Neural cell (in vitro differentiated cells): ENCODE results near the gene OGT. TPM values are rescaled to one million over a fixed set of nuclear protein-coding genes. Genes with fewer than 3 reads are reported as not detected.

Source experiments
- H2AFZ ChIP-seq: fragments of 200-600, 300-800 bp; sonication (generic), shearing (Covaris generic); 2 replicates; pipeline ENCODE4 v1.6.0; 2014; ENCODE audit warnings: low read depth, mild to moderate bottlenecking, antibody characterized with exemption, low read length, moderate library complexity
- H3F3A ChIP-seq: fragments of 200-600 bp; shearing (Covaris generic); 2 replicates; pipeline ENCODE4 v1.6.1; 2016; ENCODE audit warnings: mild to moderate bottlenecking, moderate library complexity, mixed read lengths, antibody characterized with exemption, low read length; ENCODE audit not compliant: insufficient read depth, poor library complexity, severe bottlenecking
- H3K27ac ChIP-seq: fragments of 200-600, 300-800 bp; sonication (generic), shearing (Covaris generic); 2 replicates; pipeline ENCODE4 v1.5.1; 2014; ENCODE audit warnings: mild to moderate bottlenecking, low read length, moderate library complexity
- H3K27me3 ChIP-seq: fragments of 300-800, 200-600 bp; sonication (generic), shearing (Covaris generic); 2 replicates; pipeline ENCODE4 v1.6.0; 2014; ENCODE audit warnings: mild to moderate bottlenecking, low read depth, low read length, moderate library complexity; ENCODE audit not compliant: insufficient read depth
- H3K36me3 ChIP-seq: fragments of 300-800, 200-600 bp; sonication (generic), shearing (Covaris generic); 2 replicates; pipeline ENCODE4 v1.5.1; 2014; ENCODE audit warnings: mild to moderate bottlenecking, antibody characterized with exemption, low read length, moderate library complexity; ENCODE audit not compliant: insufficient read depth
- H3K4me2 ChIP-seq: fragments of 300-800, 200-600 bp; sonication (generic), shearing (Covaris generic); 2 replicates; pipeline ENCODE4 v1.6.0; 2014; ENCODE audit warnings: mild to moderate bottlenecking, low read length
- H3K4me3 ChIP-seq: fragments of 300-800, 200-600 bp; sonication (generic), shearing (Covaris generic); 2 replicates; pipeline ENCODE4 v1.5.1; 2014; ENCODE audit warnings: mild to moderate bottlenecking, low read length, moderate library complexity
- H3K79me2 ChIP-seq: fragments of 200-600 bp; shearing (Covaris generic); replicated peaks from 2 replicates; pipeline ENCODE4 v1.6.0; 2014; ENCODE audit warnings: mild to moderate bottlenecking, low read length, moderate library complexity; ENCODE audit not compliant: insufficient read depth
- H3K9ac ChIP-seq: fragments of 300-800, 200-600 bp; sonication (generic), shearing (Covaris generic); 2 replicates; pipeline ENCODE4 v1.6.1; 2016; ENCODE audit warnings: mild to moderate bottlenecking, low read length, mixed read lengths
- H3K9me2 ChIP-seq: fragments of 200-600 bp; shearing (Covaris generic); 2 replicates; pipeline ENCODE4 v1.6.1; 2016; ENCODE audit warnings: mild to moderate bottlenecking, low read length, mixed read lengths; ENCODE audit not compliant: insufficient read depth
- H3K9me3 ChIP-seq: fragments of 200-600, 300-800 bp; sonication (generic), shearing (Covaris generic); 2 replicates; pipeline ENCODE4 v1.6.1; 2016; ENCODE audit warnings: mild to moderate bottlenecking, mixed run types, low read length, moderate library complexity, mixed read lengths
- H4K20me1 ChIP-seq: fragments of 200-600 bp; shearing (Covaris generic); 2 replicates; pipeline ENCODE4 v1.6.1; 2016; ENCODE audit warnings: mild to moderate bottlenecking, mixed run types; ENCODE audit not compliant: insufficient read depth
- EP300 ChIP-seq: fragments of 450-650 bp; conservative IDR thresholded peaks from 2 replicates; pipeline ENCODE4 v1.6.1; 2014; ENCODE audit warnings: antibody characterized with exemption, mild to moderate bottlenecking, moderate library complexity; ENCODE audit not compliant: poor library complexity, severe bottlenecking
- EZH2 ChIP-seq: fragments of 200-600, 300-800 bp; shearing (Covaris generic), sonication (generic); IDR thresholded peaks from 2 replicates; pipeline ENCODE4 v1.6.1; 2014; ENCODE audit warnings: antibody characterized with exemption, low read length, borderline replicate concordance, mild to moderate bottlenecking; ENCODE audit not compliant: insufficient read depth, poor library complexity, severe bottlenecking
- MXI1 ChIP-seq: fragments of 450-650 bp; conservative IDR thresholded peaks from 2 replicates; pipeline ENCODE4 v1.6.1; 2014; ENCODE audit warnings: antibody characterized with exemption, mild to moderate bottlenecking; ENCODE audit not compliant: poor library complexity, severe bottlenecking
- POLR2AphosphoS5 ChIP-seq: IDR thresholded peaks from 2 replicates; pipeline ENCODE4 v1.6.1; 2012
- RAD21 ChIP-seq: fragments of 450-650 bp; conservative IDR thresholded peaks from 2 replicates; pipeline ENCODE4 v1.6.1; 2014; ENCODE audit warnings: antibody characterized with exemption, mild to moderate bottlenecking, moderate library complexity
- SMC3 ChIP-seq: fragments of 450-650 bp; conservative IDR thresholded peaks from 2 replicates; pipeline ENCODE4 v1.6.1; 2014; ENCODE audit warnings: antibody characterized with exemption, mild to moderate bottlenecking, moderate library complexity; ENCODE audit not compliant: poor library complexity
- TAF1 ChIP-seq: IDR thresholded peaks from 2 replicates; pipeline ENCODE4 v1.6.1; 2012; ENCODE audit warnings: low read depth
- polyA plus RNA-seq: library from polyadenylated mRNA; depleted of rRNA; stranded (reverse); fragments of >200 nt; gene quantifications from 2 replicates; pipeline ENCODE4 v1.2.3, GENCODE V29; 2014
- TF ChIP-seq, protein P1 (sequence below): fragments of 450-650 bp; IDR thresholded peaks from 2 replicates; pipeline ENCODE4 v1.5.1; 2014; ENCODE audit warnings: antibody characterized with exemption, mild to moderate bottlenecking, moderate library complexity; ENCODE audit not compliant: poor library complexity, severe bottlenecking
- TF ChIP-seq, protein P2 (sequence below): IDR thresholded peaks from 2 replicates; pipeline ENCODE4 v1.6.1; 2012; ENCODE audit warnings: borderline replicate concordance

Gene OGT
- polyA plus RNA-seq, 1 donor from 2014 or later: 340 TPM

DNA sequence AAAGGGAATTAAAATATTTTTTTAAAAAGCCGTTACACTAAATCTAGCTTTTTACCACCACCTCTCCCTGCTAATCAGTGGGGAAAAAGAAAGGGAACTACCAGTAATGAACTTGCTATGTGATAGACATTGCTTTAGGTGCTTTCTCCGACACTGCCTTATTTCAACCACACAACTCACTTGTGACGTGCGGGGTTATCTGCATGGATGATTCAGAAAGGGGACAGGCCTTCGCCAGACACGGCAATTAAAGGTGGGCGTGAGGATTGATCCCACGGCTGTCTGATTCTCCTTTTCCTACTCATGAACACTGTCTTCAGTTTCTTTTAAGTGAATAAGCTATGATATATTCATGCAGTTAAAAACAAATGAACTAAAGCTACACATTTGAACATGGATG is 86.3 kb downstream of the OGT start:
- Histone ChIP-seq H3K36me3 (no peaks in the 10 kb centered on the region), H3K4me2 (no peak overlapping the region), H3K9me3 (no peaks in the 10 kb centered on the region), H3K4me3 (no peak overlapping the region), H3K27ac (no peak overlapping the region), H2AFZ (no peak overlapping the region), H3F3A (no peaks in the 10 kb centered on the region), H3K79me2 (no peaks in the 10 kb centered on the region), H3K9me2 (no peaks in the 10 kb centered on the region), H3K9ac (no peak overlapping the region), H4K20me1 (no peaks in the 10 kb centered on the region), H3K27me3 (no peaks in the 10 kb centered on the region)
- TF ChIP-seq TAF1 (no peak), SMC3 (no peak)

GRCh38 chrX:71619986-71620385 is 87.1 kb downstream of the OGT start:
- Histone ChIP-seq H2AFZ (no peak overlapping the region), H3K79me2 (no peaks in the 10 kb centered on the region), H3F3A (no peaks in the 10 kb centered on the region), H3K27ac (no peak overlapping the region), H3K9me2 (no peaks in the 10 kb centered on the region), H3K36me3 (no peaks in the 10 kb centered on the region), H3K4me3 (no peak overlapping the region), H3K9ac (no peak overlapping the region), H4K20me1 (no peaks in the 10 kb centered on the region), H3K9me3 (no peaks in the 10 kb centered on the region), H3K4me2 (no peak overlapping the region), H3K27me3 (no peaks in the 10 kb centered on the region)
- TF ChIP-seq EZH2: no peak
- TF ChIP-seq POLR2AphosphoS5: no peak
- TF ChIP-seq TAF1: no peak
- no peak for TF ChIP-seq SMC3
- TF ChIP-seq, protein P1, sequence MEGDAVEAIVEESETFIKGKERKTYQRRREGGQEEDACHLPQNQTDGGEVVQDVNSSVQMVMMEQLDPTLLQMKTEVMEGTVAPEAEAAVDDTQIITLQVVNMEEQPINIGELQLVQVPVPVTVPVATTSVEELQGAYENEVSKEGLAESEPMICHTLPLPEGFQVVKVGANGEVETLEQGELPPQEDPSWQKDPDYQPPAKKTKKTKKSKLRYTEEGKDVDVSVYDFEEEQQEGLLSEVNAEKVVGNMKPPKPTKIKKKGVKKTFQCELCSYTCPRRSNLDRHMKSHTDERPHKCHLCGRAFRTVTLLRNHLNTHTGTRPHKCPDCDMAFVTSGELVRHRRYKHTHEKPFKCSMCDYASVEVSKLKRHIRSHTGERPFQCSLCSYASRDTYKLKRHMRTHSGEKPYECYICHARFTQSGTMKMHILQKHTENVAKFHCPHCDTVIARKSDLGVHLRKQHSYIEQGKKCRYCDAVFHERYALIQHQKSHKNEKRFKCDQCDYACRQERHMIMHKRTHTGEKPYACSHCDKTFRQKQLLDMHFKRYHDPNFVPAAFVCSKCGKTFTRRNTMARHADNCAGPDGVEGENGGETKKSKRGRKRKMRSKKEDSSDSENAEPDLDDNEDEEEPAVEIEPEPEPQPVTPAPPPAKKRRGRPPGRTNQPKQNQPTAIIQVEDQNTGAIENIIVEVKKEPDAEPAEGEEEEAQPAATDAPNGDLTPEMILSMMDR: no peak
- TF ChIP-seq RAD21: no peak
- TF ChIP-seq EP300: no peak
- TF ChIP-seq, protein P2, sequence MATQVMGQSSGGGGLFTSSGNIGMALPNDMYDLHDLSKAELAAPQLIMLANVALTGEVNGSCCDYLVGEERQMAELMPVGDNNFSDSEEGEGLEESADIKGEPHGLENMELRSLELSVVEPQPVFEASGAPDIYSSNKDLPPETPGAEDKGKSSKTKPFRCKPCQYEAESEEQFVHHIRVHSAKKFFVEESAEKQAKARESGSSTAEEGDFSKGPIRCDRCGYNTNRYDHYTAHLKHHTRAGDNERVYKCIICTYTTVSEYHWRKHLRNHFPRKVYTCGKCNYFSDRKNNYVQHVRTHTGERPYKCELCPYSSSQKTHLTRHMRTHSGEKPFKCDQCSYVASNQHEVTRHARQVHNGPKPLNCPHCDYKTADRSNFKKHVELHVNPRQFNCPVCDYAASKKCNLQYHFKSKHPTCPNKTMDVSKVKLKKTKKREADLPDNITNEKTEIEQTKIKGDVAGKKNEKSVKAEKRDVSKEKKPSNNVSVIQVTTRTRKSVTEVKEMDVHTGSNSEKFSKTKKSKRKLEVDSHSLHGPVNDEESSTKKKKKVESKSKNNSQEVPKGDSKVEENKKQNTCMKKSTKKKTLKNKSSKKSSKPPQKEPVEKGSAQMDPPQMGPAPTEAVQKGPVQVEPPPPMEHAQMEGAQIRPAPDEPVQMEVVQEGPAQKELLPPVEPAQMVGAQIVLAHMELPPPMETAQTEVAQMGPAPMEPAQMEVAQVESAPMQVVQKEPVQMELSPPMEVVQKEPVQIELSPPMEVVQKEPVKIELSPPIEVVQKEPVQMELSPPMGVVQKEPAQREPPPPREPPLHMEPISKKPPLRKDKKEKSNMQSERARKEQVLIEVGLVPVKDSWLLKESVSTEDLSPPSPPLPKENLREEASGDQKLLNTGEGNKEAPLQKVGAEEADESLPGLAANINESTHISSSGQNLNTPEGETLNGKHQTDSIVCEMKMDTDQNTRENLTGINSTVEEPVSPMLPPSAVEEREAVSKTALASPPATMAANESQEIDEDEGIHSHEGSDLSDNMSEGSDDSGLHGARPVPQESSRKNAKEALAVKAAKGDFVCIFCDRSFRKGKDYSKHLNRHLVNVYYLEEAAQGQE: no peak
- TF ChIP-seq MXI1: no peak

- H3K9me3 ChIP-seq: no peaks in the 10 kb centered on the region
- no peaks in the 10 kb centered on the region for H3K27me3 ChIP-seq
- no peak overlapping the region for H3K9ac ChIP-seq
- no peaks in the 10 kb centered on the region for H3K79me2 ChIP-seq
- no peak overlapping the region for H3K27ac ChIP-seq
- H2AFZ ChIP-seq: no peak overlapping the region
- no peak overlapping the region for H3K4me2 ChIP-seq
- no peak overlapping the region for H3K4me3 ChIP-seq
- H3K9me2 ChIP-seq: no peaks in the 10 kb centered on the region
- no peaks in the 10 kb centered on the region for H3F3A ChIP-seq
- no peaks in the 10 kb centered on the region for H4K20me1 ChIP-seq
- no peaks in the 10 kb centered on the region for H3K36me3 ChIP-seq
- no peak for TF ChIP-seq POLR2AphosphoS5
- TF ChIP-seq MXI1: no peak
- no peak for TF ChIP-seq RAD21
- no peak for TF ChIP-seq EP300
- TF ChIP-seq, protein P1: no peak
These were observed 88.7 kb downstream of the OGT start for GRCh38 chrX:71621603-71622002.
